Rectal smooth muscle tissue (tissue), 1 donor: Measurements from ENCODE around the gene EFNA5.

Experiments
- H3K27ac ChIP-seq: one replicate; pipeline ENCODE4 v1.7.0; 2013; ENCODE audit warnings: low read depth, low read length, inconsistent platforms
- H3K27me3 ChIP-seq: one replicate; pipeline ENCODE4 v1.7.0; 2013; ENCODE audit warnings: low read length; ENCODE audit not compliant: control insufficient read depth, insufficient read depth
- H3K36me3 ChIP-seq: one replicate; pipeline ENCODE4 v1.7.0; 2013; ENCODE audit warnings: low read length; ENCODE audit not compliant: control insufficient read depth, insufficient read depth
- H3K4me1 ChIP-seq: one replicate; pipeline ENCODE4 v1.7.0; 2013; ENCODE audit warnings: low read length; ENCODE audit not compliant: control insufficient read depth, insufficient read depth
- H3K4me3 ChIP-seq: one replicate; pipeline ENCODE4 v1.7.0; 2013; ENCODE audit warnings: low read length
- H3K9ac ChIP-seq: one replicate; pipeline ENCODE4 v1.7.0; 2013; ENCODE audit warnings: low read length

EFNA5 gene

DNA sequence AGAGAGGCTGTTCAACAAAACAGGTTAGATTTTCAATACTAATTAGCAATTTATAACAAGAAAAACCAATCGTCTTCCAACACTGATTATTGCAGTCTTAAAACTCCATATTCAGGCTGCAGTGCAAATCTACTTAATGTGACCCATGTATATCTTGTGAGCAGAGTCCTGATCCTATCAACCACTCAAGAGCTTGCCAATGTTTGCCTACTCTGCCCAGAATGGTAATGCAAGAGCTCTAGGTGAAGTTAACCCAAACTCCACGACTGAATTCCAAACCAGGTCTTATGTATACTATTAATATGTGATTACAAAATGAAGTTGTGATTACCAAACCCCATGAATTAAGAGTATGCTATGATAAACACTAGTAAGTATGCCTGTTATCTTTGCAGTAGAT is 17.1 kb downstream of the EFNA5 start:
- no peak overlapping the region for H3K9ac ChIP-seq
- H3K4me3 ChIP-seq, result no peak overlapping the region
- no peaks in the 10 kb centered on the region for H3K36me3 ChIP-seq
- H3K27me3 ChIP-seq, result no peaks in the 10 kb centered on the region
- no peaks in the 10 kb centered on the region for H3K4me1 ChIP-seq
- no peak overlapping the region for H3K27ac ChIP-seq

DNA sequence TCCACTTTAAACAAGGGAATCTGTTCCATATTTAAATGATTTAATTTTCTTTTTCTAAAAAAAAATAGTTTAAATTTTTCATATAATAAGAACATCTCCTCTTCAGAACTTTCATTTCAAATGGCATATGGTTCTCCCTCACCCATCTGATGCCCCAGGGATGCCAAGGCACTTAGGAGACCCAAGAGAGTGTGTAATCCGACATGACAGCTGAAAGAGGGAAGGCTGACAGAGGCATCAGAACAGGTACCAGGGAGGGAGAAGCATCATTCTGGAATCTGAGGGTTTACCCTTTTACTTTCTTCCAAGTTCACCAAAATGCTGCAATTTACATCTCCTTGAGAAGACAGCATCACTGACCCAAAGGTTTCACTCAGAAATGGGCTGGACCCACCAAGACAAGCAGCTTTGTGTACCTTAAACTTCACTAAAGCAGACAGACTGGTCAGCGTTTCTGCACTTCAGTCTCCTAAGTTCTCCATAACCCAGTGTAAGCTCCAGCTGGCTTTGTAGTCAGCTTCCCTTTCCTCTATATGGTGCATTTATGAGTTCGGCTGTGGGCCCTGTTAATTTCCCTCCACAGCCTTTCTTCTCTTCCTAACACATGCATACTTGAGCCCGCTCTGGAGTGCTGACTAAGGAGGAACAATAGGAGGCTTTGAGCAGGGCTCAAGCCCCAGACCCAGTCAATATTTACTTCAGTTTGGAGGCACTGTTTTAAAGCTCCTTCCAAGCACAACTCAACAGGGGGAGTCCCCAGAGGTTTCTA is 17.7 kb downstream of the EFNA5 start:
- H3K27ac ChIP-seq, result no peak overlapping the region
- no peaks in the 10 kb centered on the region for H3K4me1 ChIP-seq
- H3K36me3 ChIP-seq, result no peaks in the 10 kb centered on the region
- H3K4me3 ChIP-seq, result no peak overlapping the region
- H3K27me3 ChIP-seq, result no peaks in the 10 kb centered on the region
- no peak overlapping the region for H3K9ac ChIP-seq

DNA sequence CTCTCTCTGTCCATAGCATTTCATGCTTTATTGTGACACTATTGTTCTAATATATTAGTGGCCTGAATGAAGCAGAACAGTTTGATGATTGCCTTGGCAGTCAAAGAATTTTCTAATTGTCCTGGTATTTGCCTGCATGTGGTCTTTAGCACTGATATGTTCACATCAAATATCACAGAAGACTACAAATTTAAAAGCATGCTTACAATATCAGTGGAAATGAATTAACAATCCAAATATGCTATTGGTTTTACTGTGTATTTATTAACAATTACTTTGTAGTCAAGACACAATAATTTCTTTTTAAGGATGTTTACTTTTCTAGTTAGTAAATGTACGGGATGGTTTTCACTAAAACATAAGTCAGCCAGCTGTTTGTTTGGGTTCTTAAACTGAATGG is 18.3 kb downstream of the EFNA5 start:
- Histone ChIP-seq H3K9ac (no peak overlapping the region), H3K27ac (no peak overlapping the region), H3K4me3 (no peak overlapping the region), H3K36me3 (no peaks in the 10 kb centered on the region), H3K27me3 (no peaks in the 10 kb centered on the region), H3K4me1 (no peaks in the 10 kb centered on the region)

DNA sequence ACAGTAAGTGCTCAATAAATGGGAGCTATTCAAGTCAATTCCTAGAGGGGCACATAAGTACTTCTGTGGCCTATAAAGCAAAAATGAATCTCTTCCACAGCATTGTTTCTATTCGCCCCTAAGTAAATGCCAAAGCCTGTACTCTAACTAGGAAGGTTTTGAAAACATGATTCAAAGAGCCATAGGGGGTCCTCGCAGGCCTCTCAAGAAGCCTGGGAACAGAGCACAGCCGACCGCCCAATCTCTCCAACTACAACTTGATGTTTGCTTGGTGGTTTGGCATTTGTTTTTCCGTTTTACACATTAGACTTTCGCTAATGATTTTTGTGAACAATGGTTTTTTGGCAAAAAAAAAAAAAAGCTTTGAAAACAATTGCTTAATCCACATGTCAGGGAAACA is 19.4 kb downstream of the EFNA5 start:
- Histone ChIP-seq H3K27ac (no peak overlapping the region), H3K4me1 (no peaks in the 10 kb centered on the region), H3K36me3 (no peaks in the 10 kb centered on the region), H3K9ac (no peak overlapping the region), H3K27me3 (no peaks in the 10 kb centered on the region), H3K4me3 (no peak overlapping the region)

DNA sequence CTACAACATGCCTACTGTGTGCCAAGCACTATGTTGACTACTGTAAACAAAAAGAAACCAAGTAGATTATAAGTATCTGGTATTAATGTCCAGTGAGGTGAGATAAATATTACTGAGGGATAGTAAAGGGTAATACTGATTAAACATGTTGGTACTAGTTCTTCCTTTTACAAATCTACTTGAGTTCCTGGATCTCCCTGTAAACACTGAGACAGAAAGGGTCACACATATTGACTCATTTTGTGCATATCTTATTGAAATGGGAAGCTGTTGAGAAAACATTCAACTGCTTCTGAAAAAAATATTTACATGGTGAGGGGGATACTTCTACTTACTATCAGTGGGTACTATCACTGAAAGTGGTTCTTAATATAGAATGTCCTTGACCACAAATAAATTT is 24.3 kb downstream of the EFNA5 start:
- H3K27ac ChIP-seq, result no peak overlapping the region
- H3K9ac ChIP-seq, result no peak overlapping the region
- no peaks in the 10 kb centered on the region for H3K4me1 ChIP-seq
- H3K4me3 ChIP-seq, result no peak overlapping the region
- no peaks in the 10 kb centered on the region for H3K36me3 ChIP-seq
- H3K27me3 ChIP-seq, result no peaks in the 10 kb centered on the region

DNA sequence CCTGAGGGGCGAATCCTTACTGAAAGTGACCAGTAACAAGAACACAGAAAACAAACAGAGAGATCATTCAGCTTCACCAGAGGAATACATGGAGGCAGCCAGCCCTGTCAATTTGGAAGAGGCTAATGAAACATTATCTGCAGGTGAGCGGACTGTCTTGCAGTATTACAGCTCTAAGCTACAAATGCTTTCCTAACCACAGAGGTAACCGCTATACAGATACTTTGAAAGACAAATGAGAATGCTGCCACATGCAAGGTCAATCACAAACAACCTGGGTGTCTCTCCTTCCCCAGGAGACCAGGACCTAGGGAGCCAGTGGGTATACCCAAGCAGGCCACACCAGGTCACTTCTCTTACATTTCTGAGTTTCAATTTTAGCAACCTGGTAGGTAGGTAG is 30.2 kb downstream of the EFNA5 start:
- H3K4me3 ChIP-seq, result no peak overlapping the region
- H3K9ac ChIP-seq, result no peak overlapping the region
- no peaks in the 10 kb centered on the region for H3K36me3 ChIP-seq
- H3K27ac ChIP-seq, result no peak overlapping the region
- no peaks in the 10 kb centered on the region for H3K4me1 ChIP-seq
- H3K27me3 ChIP-seq, result no peaks in the 10 kb centered on the region

DNA sequence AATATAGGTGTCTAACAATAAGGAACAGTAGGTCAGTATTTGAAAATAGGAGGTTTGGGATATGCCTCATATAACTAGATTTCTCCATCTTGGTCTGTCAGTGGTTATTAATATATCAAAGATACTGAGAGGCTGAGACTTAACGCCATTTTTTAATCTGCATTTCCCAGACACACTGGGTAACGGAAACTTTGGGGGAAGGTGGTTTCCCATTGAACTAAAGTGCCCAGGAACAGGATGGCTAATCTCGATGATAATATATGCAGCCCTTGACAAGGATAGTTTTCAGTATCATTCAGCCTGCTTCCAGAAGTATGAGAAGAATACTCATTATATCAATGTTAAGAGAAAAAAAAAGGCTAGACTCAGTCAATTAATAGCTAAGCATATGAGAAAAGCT is 30.7 kb downstream of the EFNA5 start:
- H3K27ac ChIP-seq, result no peak overlapping the region
- H3K36me3 ChIP-seq, result no peaks in the 10 kb centered on the region
- H3K27me3 ChIP-seq, result no peaks in the 10 kb centered on the region
- H3K4me3 ChIP-seq, result no peak overlapping the region
- H3K4me1 ChIP-seq, result no peaks in the 10 kb centered on the region
- no peak overlapping the region for H3K9ac ChIP-seq

DNA sequence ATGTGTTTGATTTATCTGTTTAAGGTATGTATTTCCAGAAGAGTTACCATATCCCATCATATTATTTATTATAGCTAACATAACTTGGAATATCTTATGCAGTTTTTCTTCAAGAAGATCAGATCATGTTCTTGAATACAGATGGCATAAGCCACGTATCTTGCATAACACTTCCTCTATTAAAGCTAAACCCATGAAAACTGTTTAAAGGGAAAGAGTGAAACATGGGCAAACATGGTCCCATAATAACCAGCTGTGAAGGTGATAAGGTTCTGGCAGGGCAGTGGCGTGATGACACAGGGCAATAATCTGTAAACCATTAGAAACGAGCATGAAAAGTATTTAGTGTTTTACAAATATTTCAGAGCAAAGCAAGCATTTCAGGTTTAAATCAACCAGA is 34.2 kb downstream of the EFNA5 start:
- no peak overlapping the region for H3K9ac ChIP-seq
- no peak overlapping the region for H3K27ac ChIP-seq
- no peaks in the 10 kb centered on the region for H3K36me3 ChIP-seq
- H3K27me3 ChIP-seq, result no peaks in the 10 kb centered on the region
- H3K4me1 ChIP-seq, result no peaks in the 10 kb centered on the region
- no peak overlapping the region for H3K4me3 ChIP-seq

DNA sequence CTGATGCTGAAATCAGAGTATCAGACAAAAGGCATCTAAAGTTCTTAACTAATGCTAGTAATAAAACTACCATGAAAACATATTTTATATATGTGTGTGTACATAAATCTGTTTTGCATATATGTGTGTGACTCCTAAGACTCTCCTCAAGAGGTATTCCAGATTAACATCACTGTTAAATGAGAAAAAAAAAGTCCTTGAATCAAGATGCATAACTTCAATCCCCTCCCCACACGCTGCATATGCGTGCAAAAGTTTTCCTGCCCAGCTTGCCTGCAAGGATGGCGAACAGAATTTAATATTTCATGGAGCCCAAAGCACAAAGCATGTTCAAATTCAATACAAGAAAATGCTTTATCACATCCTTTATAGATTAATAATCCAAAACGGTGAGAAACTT is 34.7 kb downstream of the EFNA5 start:
- Histone ChIP-seq H3K4me3 (no peak overlapping the region), H3K36me3 (no peaks in the 10 kb centered on the region), H3K27me3 (no peaks in the 10 kb centered on the region), H3K4me1 (no peaks in the 10 kb centered on the region), H3K9ac (no peak overlapping the region), H3K27ac (no peak overlapping the region)

DNA sequence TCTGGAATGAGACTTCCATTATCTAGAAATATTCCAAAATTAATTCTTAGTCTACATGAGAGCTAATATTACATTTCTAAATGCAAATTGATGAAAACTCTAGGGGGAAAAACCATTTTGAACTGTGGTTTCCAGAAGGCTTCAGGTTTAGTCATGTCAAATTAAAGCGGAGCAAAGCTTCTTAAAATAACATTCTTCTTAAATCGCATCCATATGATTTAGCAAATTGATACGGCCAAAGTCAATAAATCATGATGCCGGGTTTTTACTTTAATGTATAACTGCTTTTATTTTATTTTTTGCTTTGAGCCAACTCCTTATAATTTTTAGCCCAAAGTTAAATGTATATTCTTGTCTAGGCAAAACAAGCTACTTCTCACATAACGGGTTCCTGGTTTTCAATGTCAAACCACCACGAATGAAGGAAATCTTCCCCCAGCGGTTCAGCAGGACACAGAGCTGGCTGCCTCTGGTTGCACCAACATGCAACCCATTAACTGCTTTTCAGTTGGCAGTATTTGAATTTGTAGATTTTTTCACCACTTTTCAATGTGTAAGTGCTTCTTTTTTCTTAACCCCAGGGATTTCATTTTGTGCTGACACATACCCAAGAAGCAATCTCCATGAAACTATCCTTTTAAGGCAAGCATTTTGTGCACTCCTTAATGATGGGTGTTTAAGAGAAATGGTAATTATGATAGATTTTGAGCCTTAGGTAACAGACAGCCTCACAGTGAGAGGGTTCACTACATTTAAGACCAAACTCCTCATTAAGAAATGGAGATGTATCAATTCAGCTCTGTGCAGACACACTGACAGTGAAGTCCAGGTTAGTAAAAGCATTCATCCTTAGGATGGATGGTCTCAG is 35.5 kb downstream of the EFNA5 start:
- no peak overlapping the region for H3K27ac ChIP-seq
- no peak overlapping the region for H3K4me3 ChIP-seq
- H3K4me1 ChIP-seq, result no peaks in the 10 kb centered on the region
- no peak overlapping the region for H3K9ac ChIP-seq
- no peaks in the 10 kb centered on the region for H3K36me3 ChIP-seq
- H3K27me3 ChIP-seq, result no peaks in the 10 kb centered on the region

DNA sequence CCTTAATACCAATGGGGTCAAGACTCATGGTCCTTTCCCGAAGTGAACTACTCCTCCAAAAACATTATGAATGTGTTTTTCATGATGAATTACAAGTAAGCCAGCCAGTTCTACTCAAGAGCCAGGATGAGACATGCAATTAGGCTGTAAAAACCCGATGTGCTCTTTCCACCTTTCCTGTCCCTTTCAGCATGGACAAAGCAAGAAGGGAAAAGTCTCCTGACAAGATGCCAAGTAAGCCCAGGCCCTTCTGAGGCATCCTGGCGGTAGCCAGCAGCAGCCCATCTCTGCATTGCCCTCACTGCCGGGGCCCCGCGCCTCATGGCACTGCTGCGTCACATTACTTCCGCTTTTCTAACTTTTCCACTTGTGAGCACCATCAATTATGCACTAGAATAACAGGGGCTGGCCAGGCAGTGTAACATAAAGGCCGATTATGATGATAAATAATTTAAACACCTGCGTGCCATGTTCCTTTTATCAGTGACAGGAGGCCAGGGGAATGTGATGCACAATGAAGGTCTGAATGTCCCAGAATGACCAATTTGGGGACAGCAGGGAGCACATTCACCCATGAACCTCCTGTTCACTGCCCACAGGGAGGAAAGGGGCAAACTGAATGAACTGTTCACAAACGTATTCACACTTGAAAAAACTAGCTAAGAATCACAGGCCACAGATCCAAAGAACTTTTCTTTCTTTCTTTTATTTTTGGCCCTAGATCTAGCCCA is 37.4 kb downstream of the EFNA5 start:
- Histone ChIP-seq H3K4me3 (no peak overlapping the region), H3K27me3 (no peaks in the 10 kb centered on the region), H3K9ac (no peak overlapping the region), H3K27ac (no peak overlapping the region), H3K4me1 (no peaks in the 10 kb centered on the region), H3K36me3 (no peaks in the 10 kb centered on the region)

DNA sequence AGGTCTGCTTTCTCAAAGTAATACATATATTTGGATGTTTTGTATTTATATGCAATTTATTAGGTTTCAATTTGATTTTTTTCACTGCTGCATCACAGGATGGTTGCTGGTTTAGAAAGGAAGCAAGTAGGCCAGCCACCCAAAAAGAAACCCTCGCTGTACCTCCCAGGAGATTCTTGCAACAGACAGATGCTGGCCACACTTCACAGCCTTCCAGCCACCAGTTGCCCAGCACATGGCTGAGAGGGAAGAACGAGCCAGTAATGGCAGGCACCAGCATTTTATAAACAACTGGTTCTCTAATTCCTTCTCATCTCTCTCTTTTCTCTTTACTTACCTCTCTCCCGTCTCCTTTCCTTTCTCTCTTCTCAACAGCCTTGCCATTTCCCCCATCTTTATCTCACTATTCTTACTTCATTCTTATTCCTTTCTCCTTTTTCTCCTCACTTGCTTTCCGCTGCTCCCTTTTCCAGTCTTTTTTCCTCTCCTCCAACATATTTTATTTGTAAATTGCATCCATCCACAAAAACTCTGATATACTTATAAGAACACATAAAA is 38.9 kb downstream of the EFNA5 start:
- no peaks in the 10 kb centered on the region for H3K4me1 ChIP-seq
- no peak overlapping the region for H3K4me3 ChIP-seq
- H3K9ac ChIP-seq, result no peak overlapping the region
- no peaks in the 10 kb centered on the region for H3K36me3 ChIP-seq
- H3K27ac ChIP-seq, result no peak overlapping the region
- no peaks in the 10 kb centered on the region for H3K27me3 ChIP-seq
